AG10803 (cell line): ENCODE data around the gene CNTNAP2.

ENCODE experiments used
- DNase-seq: peaks from one replicate; pipeline ENCODE4 v3.0.0; 2010; ENCODE audit warnings: low read depth
- H3K4me3 ChIP-seq: 2 replicates; pipeline ENCODE4 v1.5.1; 2011; ENCODE audit warnings: mild to moderate bottlenecking, low read length, control low read depth
- TF ChIP-seq, protein P1 (sequence below): conservative IDR thresholded peaks from 2 replicates; pipeline ENCODE4 v1.5.1; 2011; ENCODE audit warnings: mild to moderate bottlenecking, low read length, control low read depth, inconsistent platforms

Gene CNTNAP2

DNA sequence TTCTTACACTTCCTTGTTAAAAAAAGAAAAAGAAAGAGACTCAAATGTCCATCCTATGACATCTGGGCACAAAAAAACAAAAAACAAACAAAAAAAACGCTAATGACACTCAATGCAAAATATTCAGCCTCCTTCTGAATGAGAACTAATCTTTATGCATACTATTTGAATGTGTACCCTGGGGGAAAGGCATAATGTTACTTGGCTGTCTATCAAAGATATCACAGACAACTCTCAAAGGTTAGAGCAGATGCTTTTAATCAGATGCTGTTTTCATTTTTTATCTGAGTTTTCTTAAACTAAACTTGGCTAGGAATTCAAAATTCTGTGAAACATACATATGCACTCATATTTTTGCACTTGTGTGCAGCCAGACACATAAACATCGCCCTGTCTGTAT, 745.8 kb downstream of the CNTNAP2 start:
- TF ChIP-seq, protein P1, sequence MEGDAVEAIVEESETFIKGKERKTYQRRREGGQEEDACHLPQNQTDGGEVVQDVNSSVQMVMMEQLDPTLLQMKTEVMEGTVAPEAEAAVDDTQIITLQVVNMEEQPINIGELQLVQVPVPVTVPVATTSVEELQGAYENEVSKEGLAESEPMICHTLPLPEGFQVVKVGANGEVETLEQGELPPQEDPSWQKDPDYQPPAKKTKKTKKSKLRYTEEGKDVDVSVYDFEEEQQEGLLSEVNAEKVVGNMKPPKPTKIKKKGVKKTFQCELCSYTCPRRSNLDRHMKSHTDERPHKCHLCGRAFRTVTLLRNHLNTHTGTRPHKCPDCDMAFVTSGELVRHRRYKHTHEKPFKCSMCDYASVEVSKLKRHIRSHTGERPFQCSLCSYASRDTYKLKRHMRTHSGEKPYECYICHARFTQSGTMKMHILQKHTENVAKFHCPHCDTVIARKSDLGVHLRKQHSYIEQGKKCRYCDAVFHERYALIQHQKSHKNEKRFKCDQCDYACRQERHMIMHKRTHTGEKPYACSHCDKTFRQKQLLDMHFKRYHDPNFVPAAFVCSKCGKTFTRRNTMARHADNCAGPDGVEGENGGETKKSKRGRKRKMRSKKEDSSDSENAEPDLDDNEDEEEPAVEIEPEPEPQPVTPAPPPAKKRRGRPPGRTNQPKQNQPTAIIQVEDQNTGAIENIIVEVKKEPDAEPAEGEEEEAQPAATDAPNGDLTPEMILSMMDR: no peak
- H3K4me3 ChIP-seq: no peak overlapping the region
- DNase-seq: no peak

DNA sequence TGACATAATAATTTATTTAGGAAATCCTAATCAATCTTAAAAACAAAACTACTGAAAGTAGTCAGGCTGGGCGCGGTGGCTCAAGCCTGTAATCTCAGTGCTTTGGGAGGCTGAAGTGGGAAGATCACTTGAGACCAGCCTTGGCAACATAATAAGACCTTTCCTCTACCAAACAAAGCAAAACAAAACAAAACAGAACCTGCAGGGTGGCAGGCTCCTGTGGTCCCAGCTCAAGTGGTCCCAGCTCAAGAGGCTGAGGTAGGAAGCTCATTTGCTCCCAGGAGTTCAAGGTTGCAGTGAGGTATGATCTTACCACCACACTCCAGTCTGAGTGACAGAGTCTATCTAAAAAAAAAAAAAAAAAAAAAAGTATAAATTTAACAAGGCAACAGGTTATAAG, 748.0 kb downstream of the CNTNAP2 start:
- no peak for DNase-seq
- no peak overlapping the region for H3K4me3 ChIP-seq
- TF ChIP-seq, protein P1: no peak

DNA sequence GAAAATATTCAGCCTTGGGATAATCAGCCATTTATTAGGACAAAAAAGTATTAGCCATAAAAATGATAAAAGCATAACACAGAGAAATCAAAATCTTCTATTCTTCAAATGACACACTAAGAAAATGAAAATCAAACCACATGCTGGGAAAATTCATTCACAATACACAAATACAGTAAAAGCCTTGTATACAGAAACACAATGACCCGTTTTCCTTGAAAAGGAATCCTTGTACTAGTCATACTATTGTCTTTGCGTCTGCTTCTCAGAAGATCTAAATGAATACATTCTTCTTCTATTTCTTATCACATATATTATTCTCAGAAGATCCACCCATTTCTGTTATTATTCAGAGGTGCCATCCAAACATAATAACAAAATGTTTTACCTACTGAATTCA, 749.1 kb downstream of the CNTNAP2 start:
- TF ChIP-seq, protein P1: no peak
- H3K4me3 ChIP-seq: no peak overlapping the region
- no peak for DNase-seq

DNA sequence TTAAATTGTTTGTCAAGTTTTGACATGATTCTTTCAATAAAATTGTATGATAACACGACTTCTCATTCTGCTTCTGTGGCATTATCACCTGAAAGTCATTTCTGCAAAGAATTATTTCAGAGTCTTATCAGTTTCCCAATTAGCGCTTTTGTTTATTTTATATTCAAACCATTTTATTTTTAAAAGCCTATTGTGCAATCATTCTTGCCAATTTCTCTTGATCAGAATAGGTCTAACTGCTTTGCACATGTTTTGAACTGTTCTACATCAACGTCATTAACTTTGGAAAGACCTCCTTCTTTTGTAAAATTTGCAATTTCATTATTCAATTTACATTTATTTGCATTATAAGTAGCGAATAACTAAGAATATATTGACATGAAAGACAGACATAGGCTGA, 758.1 kb downstream of the CNTNAP2 start:
- H3K4me3 ChIP-seq: no peak overlapping the region
- DNase-seq: no peak
- TF ChIP-seq, protein P1: no peak

DNA sequence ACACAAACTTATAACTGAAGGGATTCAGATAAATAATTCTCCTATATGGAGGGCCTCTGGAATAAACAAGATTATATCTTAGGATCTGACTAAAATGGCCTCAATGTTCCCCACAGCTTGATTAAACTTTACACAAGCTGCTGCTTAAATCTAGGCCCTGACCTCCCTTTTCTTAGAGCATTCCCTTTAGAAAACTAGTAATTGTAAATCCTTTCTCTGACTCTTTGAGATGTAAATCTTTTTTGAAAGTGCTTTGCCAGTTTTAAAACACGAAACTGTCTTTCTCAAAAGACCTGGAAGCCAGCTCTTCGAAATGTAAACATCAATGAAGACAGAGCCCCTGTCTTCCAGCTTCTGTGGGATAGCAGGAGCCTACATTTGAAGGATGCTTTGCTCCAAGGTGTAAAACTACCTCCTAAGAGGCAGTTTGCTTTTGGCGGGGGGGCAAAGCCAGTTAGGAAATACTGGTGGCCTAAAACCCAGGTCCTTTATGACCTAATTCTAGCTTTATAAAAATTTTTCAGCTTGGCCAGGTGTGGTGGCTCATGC, 758.7 kb downstream of the CNTNAP2 start:
- H3K4me3 ChIP-seq: no peak overlapping the region
- DNase-seq: no peak
- TF ChIP-seq, protein P1: no peak

DNA sequence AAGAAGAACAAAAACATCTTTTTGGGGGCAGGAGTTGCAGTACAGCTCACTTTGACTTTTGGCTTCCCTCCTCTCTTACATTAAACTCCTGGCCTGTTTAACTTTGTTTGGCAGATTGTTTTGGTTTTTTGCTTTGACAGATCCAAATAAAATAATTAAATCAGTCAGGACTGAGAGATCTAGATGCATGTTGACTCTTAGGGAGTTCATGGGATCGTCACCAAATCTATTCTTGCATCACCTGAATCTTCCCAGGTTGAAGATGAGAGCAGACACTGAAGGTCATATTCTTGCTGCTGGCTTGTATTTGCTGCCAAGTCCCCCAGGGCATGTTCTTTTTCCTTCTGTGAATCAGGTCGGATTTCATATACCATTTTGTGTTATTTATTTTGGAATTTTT, 759.4 kb downstream of the CNTNAP2 start:
- no peak for DNase-seq
- TF ChIP-seq, protein P1: no peak
- no peak overlapping the region for H3K4me3 ChIP-seq

DNA sequence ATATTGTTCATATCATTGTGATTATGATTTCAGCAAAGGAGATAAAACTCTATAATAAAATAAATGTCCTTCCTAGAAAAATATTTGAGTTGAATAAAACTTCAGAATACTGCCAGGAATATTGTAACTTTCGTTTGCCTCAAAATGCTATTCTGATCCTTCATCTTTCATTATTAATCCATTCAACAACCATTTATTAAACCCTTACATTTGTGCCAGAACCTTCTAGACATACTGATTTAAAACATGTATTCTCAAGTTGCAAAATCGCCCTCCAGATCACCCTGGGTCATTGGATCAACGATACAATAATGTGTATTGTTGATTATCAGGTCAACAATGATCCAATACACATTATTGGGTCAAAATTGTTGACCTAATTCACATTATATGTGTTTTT, 759.8 kb downstream of the CNTNAP2 start:
- no peak overlapping the region for H3K4me3 ChIP-seq
- no peak for DNase-seq
- TF ChIP-seq, protein P1: no peak
